ENCODE data around the gene CD6. TPM values are rescaled to one million over a fixed set of nuclear protein-coding genes. Genes with fewer than 3 reads are reported as not detected.

CD6 gene
- total and polyA plus RNA-seq, 8 donors = 1.1 to 2.8 (median 1.4) TPM; not detected in 2

- 82 to 94% (median 88%) methylated on average over 7 of the region's 7 CpGs for WGBS, 5 donors
- intact Hi-C loops (cut with DNase I; ENCODE audit: low total_unique reads) = no loop called here
- H3K27ac ChIP-seq = no peak overlapping the region
Observed at GRCh38 chr11:61018059-61018458, 46.6 kb downstream of the CD6 start.

DNA sequence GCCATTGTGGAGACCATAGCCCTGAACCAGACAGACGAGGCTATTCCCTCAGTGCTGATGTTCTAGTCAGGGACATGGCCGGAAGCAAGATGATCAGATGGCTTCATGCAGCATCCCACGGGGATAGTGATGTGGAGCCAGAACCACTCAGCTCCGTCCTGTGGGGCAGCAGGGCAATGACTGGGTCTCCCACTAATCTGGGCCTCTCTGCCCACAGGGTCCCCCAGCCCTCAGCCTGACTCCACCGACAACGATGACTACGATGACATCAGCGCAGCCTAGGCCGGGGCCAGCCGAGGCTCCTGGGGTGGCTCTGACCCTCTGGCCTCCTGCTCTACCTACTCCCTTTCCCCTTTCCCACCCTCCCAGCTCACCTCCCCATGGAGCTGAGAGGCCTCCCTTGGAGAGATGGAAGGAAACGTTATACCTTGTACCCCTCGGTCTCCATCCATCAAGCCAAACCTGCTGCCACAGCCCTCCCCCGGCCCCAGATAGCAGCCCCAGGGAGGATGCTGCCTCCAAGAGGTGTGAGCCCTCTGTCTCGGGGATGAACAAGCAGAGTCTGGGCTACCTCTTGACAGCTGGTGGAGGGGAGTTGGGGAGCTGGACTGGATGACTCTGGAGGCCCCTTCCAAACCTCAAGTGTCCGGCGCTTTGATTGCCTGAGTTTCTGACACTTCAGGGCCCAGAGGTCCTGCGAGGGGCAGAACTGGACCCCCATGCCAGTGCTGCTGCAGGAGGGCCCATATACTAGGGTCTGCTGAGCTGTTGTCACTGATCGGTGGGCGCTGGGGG is 47.8 kb downstream of the CD6 start:
- Histone ChIP-seq H3K4me1 (peaks cover 10 to 32% (median 30%) of the 10 kb centered on the region in 4 donors), H3K27me3 (peaks cover 0 to 40% (median 5%) of the 10 kb centered on the region in 3 donors), H3K4me3 (no peak overlapping the region), H3K36me3 (no peaks in the 10 kb centered on the region), H3K27ac (no peak overlapping the region), H3K9me3 (no peaks in the 10 kb centered on the region)
- intact Hi-C loops (cut with DNase I; ENCODE audit: low total_unique reads) = no loop called here
- DNase-seq = no peak
- no peak for TF ChIP-seq EP300 (IDR thresholded peaks at IDR 0.05)
- WGBS, 5 donors = 87 to 95% (median 90%) methylated on average over 17 to 19 of the region's 19 CpGs

More at GRCh38 chr11:61018059-61018458, 46.6 kb downstream of the CD6 start:
- Histone ChIP-seq H3K27me3 (peaks cover 0 to 46% (median 5%) of the 10 kb centered on the region in 3 donors), H3K4me3 (no peak overlapping the region), H3K9me3 (no peaks in the 10 kb centered on the region), H3K36me3 (no peaks in the 10 kb centered on the region), H3K4me1 (peaks cover 2 to 21% (median 19%) of the 10 kb centered on the region in 4 donors)
- no peak for DNase-seq
- TF ChIP-seq CTCF (IDR thresholded peaks at IDR 0.05) (no peak), EP300 (IDR thresholded peaks at IDR 0.05) (no peak), POLR2AphosphoS5 (IDR thresholded peaks at IDR 0.05) (no peak), POLR2A (IDR thresholded peaks at IDR 0.05) (no peak)

GRCh38 chr11:61019832-61020405 is 48.4 kb downstream of the CD6 start:
- no peak for DNase-seq
- TF ChIP-seq POLR2AphosphoS5 (IDR thresholded peaks at IDR 0.05) = no peak
- no peak for TF ChIP-seq POLR2A (IDR thresholded peaks at IDR 0.05)
- TF ChIP-seq CTCF (IDR thresholded peaks at IDR 0.05) = no peak
- TF ChIP-seq EP300 (IDR thresholded peaks at IDR 0.05) = no peak
- Histone ChIP-seq H3K4me1 (peaks cover 10 to 33% (median 31%) of the 10 kb centered on the region in 4 donors), H3K27ac (no peak overlapping the region), H3K36me3 (no peaks in the 10 kb centered on the region), H3K4me3 (no peak overlapping the region), H3K9me3 (no peaks in the 10 kb centered on the region), H3K27me3 (peaks cover 0 to 46% (median 5%) of the 10 kb centered on the region in 3 donors)
- intact Hi-C loops (cut with DNase I; ENCODE audit: low total_unique reads) = no loop called here
- WGBS, 5 donors = 90 to 96% (median 93%) methylated on average over 9 of the region's 9 CpGs

DNA sequence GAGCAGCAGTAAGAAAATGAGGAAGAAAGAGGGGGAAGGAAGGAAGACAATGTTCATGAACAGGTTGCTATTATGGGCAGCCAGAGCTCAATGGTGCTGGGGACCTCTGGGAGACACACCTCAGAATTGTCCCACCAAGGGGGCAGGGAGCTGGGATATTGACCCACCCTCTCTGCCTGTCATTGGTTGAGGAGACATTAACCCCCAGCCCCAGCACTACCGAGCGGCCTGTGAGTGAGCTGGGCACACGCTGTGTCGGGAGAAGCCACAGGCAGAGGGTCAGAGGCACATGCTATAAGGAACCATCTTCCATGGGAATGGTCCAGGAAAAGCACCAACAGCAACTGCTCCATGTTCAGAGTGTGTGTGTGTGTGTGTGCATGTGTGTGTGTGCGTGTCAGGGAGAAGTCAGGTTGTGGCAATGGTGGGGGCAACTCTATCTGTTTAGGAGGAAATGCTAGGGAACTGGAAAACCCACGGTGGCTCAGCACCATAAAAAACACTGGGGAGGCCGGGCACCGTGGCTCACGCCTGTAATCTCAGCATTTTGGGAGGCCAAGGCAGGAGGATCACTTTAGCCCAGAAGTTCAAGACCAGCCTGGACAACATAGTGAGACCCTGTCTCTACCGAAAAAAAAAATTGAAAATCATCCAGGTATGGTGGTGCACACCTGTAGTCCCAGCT is 49.2 kb downstream of the CD6 start:
- no peaks in the 10 kb centered on the region for H3K9me3 ChIP-seq
- TF ChIP-seq CTCF (IDR thresholded peaks at IDR 0.05) (no peak), POLR2AphosphoS5 (IDR thresholded peaks at IDR 0.05) (no peak), EP300 (IDR thresholded peaks at IDR 0.05) (no peak), POLR2A (IDR thresholded peaks at IDR 0.05) (no peak)
- H3K27ac ChIP-seq = no peak overlapping the region
- no peaks in the 10 kb centered on the region for H3K36me3 ChIP-seq
- DNase-seq = no peak
- intact Hi-C loops (cut with DNase I; ENCODE audit: low total_unique reads) = no loop called here
- no peak overlapping the region for H3K4me3 ChIP-seq
- peaks cover 10 to 34% (median 31%) of the 10 kb centered on the region in 4 donors for H3K4me1 ChIP-seq
- 91 to 97% (median 96%) methylated on average over 10 of the region's 10 CpGs for WGBS, 5 donors
- peaks cover 0 to 49% (median 5%) of the 10 kb centered on the region in 3 donors for H3K27me3 ChIP-seq

All from stomach (tissue), 9 donors.